ENCODE results near the gene MAEA. TPM values are rescaled to one million over a fixed set of nuclear protein-coding genes. Genes with fewer than 3 reads are reported as not detected.
A peak's percentile ranks its signal among the peaks of the same experiment; 100 is the strongest.

MAEA gene
- total and polyA plus RNA-seq, 2 experiments from 2014 or later = 49.8 to 99.0 TPM

GRCh38 chr4:1336088-1336491 is 46.4 kb downstream of the MAEA start (continued):
- TF ChIP-seq JUNB (IDR thresholded peaks at IDR 0.05; ENCODE audit: unreplicated experiment) (no peak), STAT1 (IDR thresholded peaks at IDR 0.05; ENCODE audit: unreplicated experiment) (no peak), ZNF331 (CRISPR knock-in tag; IDR thresholded peaks at IDR 0.05; ENCODE audit: low read depth) (no peak), NANOG (IDR thresholded peaks at IDR 0.05; ENCODE audit: borderline replicate concordance) (no peak), EZH2phosphoT487 (IDR thresholded peaks at IDR 0.05; ENCODE audit: unreplicated experiment) (no peak), CREB1 (CRISPR knock-in tag; IDR thresholded peaks at IDR 0.05; ENCODE audit: low read depth) (no peak), REST (IDR thresholded peaks at IDR 0.05; ENCODE audit: unreplicated experiment) (no peak)

- H3K27ac Mint-ChIP-seq = 0 out of 2 replicates have a peak overlapping the region, but pooled peaks have one; percentile 59
- Histone ChIP-seq H3K4me1 (ENCODE audit: insufficient read depth) (no peaks in the 10 kb centered on the region), H2AFZ (no peak overlapping the region), H3K27ac (ENCODE audit: low read depth) (no peak overlapping the region), H3K36me3 (ENCODE audit: insufficient read depth) (peaks cover 5% of the 10 kb centered on the region), H3K79me2 (replicated peaks; ENCODE audit: insufficient read depth) (no peaks in the 10 kb centered on the region), H3F3A (replicated peaks; ENCODE audit: low read depth) (0 out of 2 replicates have a peak, but pooled peaks cover 8% of the 10 kb centered on the region), H3K4me2 (no peak overlapping the region), H4K20me1 (replicated peaks; ENCODE audit: insufficient read depth) (no peaks in the 10 kb centered on the region; the same call in 1 of the 2 replicates), H3K27me3 (ENCODE audit: insufficient read depth) (no peaks in the 10 kb centered on the region), H3K4me3 (no peak overlapping the region), H3K9me2 (ENCODE audit: insufficient read depth) (no peaks in the 10 kb centered on the region)
- no peak for TF ChIP-seq ZNF462 (CRISPR knock-in tag; IDR thresholded peaks at IDR 0.05)
- TF ChIP-seq EZH2 (IDR thresholded peaks at IDR 0.05; ENCODE audit: low read depth, unreplicated experiment) = no peak
- no peak for TF ChIP-seq STAT1 (IDR thresholded peaks at IDR 0.05; ENCODE audit: unreplicated experiment)
- TF ChIP-seq ZNF331 (CRISPR knock-in tag; IDR thresholded peaks at IDR 0.05; ENCODE audit: low read depth) = no peak
- no peak for DNase-seq (ENCODE audit: low spot score)
- no peaks in the 10 kb centered on the region for H3K4me1 Mint-ChIP-seq
- H3K27me3 Mint-ChIP-seq (ENCODE audit: insufficient read depth, low read depth, poor library complexity) = peaks cover 5% of the 10 kb centered on the region
- H3K4me3 Mint-ChIP-seq = no peak overlapping the region; the same call in 2 of the 3 replicates
- no peak for ATAC-seq
- H3K9me3 Mint-ChIP-seq = no peaks in the 10 kb centered on the region; the same call in 2 of the 3 replicates
- peaks cover 65% of the 10 kb centered on the region for H3K36me3 Mint-ChIP-seq (ENCODE audit: low read depth)
These were observed 47.7 kb downstream of the MAEA start for GRCh38 chr4:1337376-1337831.
